GM12878 (cell line): ENCODE results near the gene PTPRU.

ENCODE experiments used
- BCLAF1 ChIP-seq: fragments of 450-650 bp; IDR thresholded peaks from 2 replicates; pipeline ENCODE4 v1.6.1; 2017; ENCODE audit warnings: antibody characterized with exemption, mild to moderate bottlenecking, moderate library complexity
- CTCF ChIP-seq, 3 experiments: IDR thresholded peaks in 2 of 3; conservative IDR thresholded peaks in 1 of 3; 2 replicates each; pipeline ENCODE4 v1.5.1; 2011; ENCODE audit warnings: low read depth in 3 of 3, low read length in 3 of 3, mild to moderate bottlenecking in 3 of 3, control low read depth in 2 of 3, moderate library complexity in 2 of 3, inconsistent platforms in 1 of 3, mixed read lengths in 1 of 3; ENCODE audit not compliant: control insufficient read depth in 2 of 3, insufficient read depth in 1 of 3; ENCODE audit errors: extremely low read depth in 1 of 3
- EP300 ChIP-seq, 2 experiments: fragments of 150-350 bp in 1 of 2; IDR thresholded peaks; 2 replicates each; pipeline ENCODE4 v1.6.1; 2011 to 2012; ENCODE audit warnings: low read depth in 2 of 2, low read length in 2 of 2, borderline replicate concordance in 1 of 2, improper control_type of control experiment in 1 of 2, inconsistent platforms in 1 of 2; ENCODE audit not compliant: control insufficient read depth in 1 of 2
- EZH2 ChIP-seq: IDR thresholded peaks from 2 replicates; pipeline ENCODE4 v1.6.1; 2012; ENCODE audit warnings: low read depth, mild to moderate bottlenecking, control low read depth, inconsistent platforms, low read length, borderline replicate concordance; ENCODE audit not compliant: control insufficient read depth
- NR2C1 ChIP-seq: fragments of 450-650 bp; IDR thresholded peaks from 2 replicates; pipeline ENCODE4 v1.6.1; 2017; ENCODE audit warnings: antibody characterized with exemption, mild to moderate bottlenecking, moderate library complexity
- POLR2A ChIP-seq: IDR thresholded peaks from 2 replicates; pipeline ENCODE4 v1.6.1; 2011; ENCODE audit warnings: low read depth, mild to moderate bottlenecking, low read length
- SMAD1 ChIP-seq: fragments of 450-650 bp; IDR thresholded peaks from 2 replicates; pipeline ENCODE4 v1.6.1; 2018; ENCODE audit warnings: mild to moderate bottlenecking, low read depth; ENCODE audit not compliant: partially characterized antibody
- TCF12 ChIP-seq: IDR thresholded peaks from 2 replicates; pipeline ENCODE4 v1.6.1; 2011; ENCODE audit warnings: low read depth, mild to moderate bottlenecking, low read length

- TF ChIP-seq NR2C1, result no peak
- no peak for TF ChIP-seq EP300 (IDR thresholded peaks at IDR 0.05; ENCODE audit: borderline replicate concordance in 1 of 2, control insufficient read depth in 1 of 2, low read depth in 2 of 2, low read length in 2 of 2)
- no peak for TF ChIP-seq TCF12
- TF ChIP-seq POLR2A, result no peak
- TF ChIP-seq CTCF (IDR thresholded peaks at IDR 0.05 in 2 of 3, conservative IDR thresholded peaks at IDR 0.05 in 1 of 3; ENCODE audit: control insufficient read depth in 2 of 3, extremely low read depth in 1 of 3, insufficient read depth in 1 of 3, low read depth in 3 of 3, low read length in 3 of 3), result no peak
- TF ChIP-seq SMAD1, result no peak
- TF ChIP-seq BCLAF1, result no peak
- no peak for TF ChIP-seq EZH2
Measured at GRCh38 chr1:29255134-29255666, 18.9 kb downstream of the PTPRU start.
